Gastroesophageal sphincter (tissue), 4 donors: ENCODE measurements around the gene SCAPER. TPM values are rescaled to one million over a fixed set of nuclear protein-coding genes. Genes with fewer than 3 reads are reported as not detected.

ENCODE experiments used
- ATAC-seq: fragments of 150-250 bp; one replicate; pipeline ENCODE4 v1.9.1; 2016; ENCODE audit warnings: mild to moderate bottlenecking, moderate library complexity
- H3K27ac ChIP-seq, 4 donors: fragments of 200-600 bp; sonication (generic) in 3 of 4; 1 replicate in 3 of 4; 2 replicates in 1 of 4; pipeline ENCODE4 v1.5.1; 2016 to 2019
- H3K27me3 ChIP-seq: fragments of 200-600 bp; sonication (generic); one replicate; pipeline ENCODE4 v1.5.1; 2019
- H3K36me3 ChIP-seq, 2 donors: fragments of 200-600 bp; sonication (generic); one replicate each; pipeline ENCODE4 v1.5.1; 2019; ENCODE audit warnings: control low read depth in 1 of 2
- H3K4me1 ChIP-seq, 3 donors: fragments of 200-600 bp; sonication (generic); 1 replicate in 2 of 3; 2 replicates in 1 of 3; pipeline ENCODE4 v1.5.1; 2016 to 2019; ENCODE audit warnings: control low read depth in 2 of 3
- H3K4me3 ChIP-seq, 2 donors: fragments of 200-600 bp; sonication (generic); one replicate each; pipeline ENCODE4 v1.5.1; 2019; ENCODE audit warnings: mild to moderate bottlenecking in 1 of 2, moderate library complexity in 1 of 2
- H3K9me3 ChIP-seq, 3 donors: fragments of 200-600 bp; sonication (generic); one replicate each; pipeline ENCODE4 v1.5.1; 2017 to 2019; ENCODE audit warnings: control low read depth in 2 of 3
- EP300 ChIP-seq: sonication (generic); formaldehyde crosslinking; IDR thresholded peaks from one replicate; pipeline ENCODE4 v1.6.1; 2017; ENCODE audit warnings: antibody characterized with exemption, mild to moderate bottlenecking
- POLR2A ChIP-seq, 2 donors: fragments of 450-650 bp; IDR thresholded peaks; one replicate each; pipeline ENCODE4 v1.6.1; 2017; ENCODE audit warnings: antibody characterized with exemption in 2 of 2, mild to moderate bottlenecking in 2 of 2, moderate library complexity in 1 of 2
- POLR2AphosphoS5 ChIP-seq: sonication (generic); formaldehyde crosslinking; IDR thresholded peaks from one replicate; pipeline ENCODE4 v1.6.1; 2017; ENCODE audit warnings: antibody characterized with exemption
- WGBS, 2 donors: methylation state at CpG; one replicate each; pipeline ENCODE4 v1.1.5; 2018; ENCODE audit warnings: low coverage in 1 of 2; 5-methylcytosine and 5-hydroxymethylcytosine counted together
- total RNA-seq, 4 donors: library from RNA; depleted of rRNA; stranded (reverse); fragments of >200 nt; gene quantifications; one replicate each; pipeline ENCODE4 v1.1.0, GENCODE V29; 2016
- TF ChIP-seq, protein P1 (sequence below), 4 experiments: fragments of 200-600 bp in 2 of 4; fragments of 450-650 bp in 2 of 4; sonication (generic) in 1 of 4; IDR thresholded peaks; one replicate each; pipeline ENCODE4 v1.5.1; 2017 to 2019; ENCODE audit warnings: antibody characterized with exemption in 4 of 4, mild to moderate bottlenecking in 2 of 4, moderate library complexity in 2 of 4

SCAPER gene
- total RNA-seq, 4 donors from 2014 or later, result 21.5 to 34.3 (median 28.7) TPM

DNA sequence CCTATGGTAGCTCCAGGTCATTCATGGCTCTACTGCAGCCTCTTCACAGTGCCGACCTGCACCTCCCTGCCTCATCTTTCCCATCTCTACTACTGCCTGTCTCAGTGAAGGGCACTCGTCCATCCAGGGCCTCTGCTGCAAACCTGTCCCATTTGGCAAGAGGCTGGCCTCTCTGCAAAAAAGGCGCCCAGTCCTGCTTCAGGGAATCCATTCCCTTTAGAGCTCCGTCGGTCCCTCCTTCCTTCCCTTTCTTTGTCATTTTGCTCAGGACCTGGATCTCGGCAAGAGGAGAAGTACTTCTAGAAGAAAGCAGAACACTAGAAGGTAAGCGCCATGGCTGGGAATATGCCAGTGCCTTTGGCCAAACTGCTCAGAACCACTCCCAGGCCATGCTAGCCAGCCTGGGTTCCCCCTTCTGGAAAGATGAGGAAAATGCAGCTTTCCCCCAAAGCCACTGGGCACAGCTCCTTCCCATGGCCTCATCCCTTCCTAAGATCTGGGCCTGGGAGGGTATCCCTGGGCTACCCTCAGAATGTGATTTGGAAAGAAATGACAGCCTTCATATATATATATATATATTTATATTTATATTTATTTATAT, 575.0 kb downstream of the SCAPER start:
- no peaks in the 10 kb centered on the region for H3K9me3 ChIP-seq
- H3K27me3 ChIP-seq, result peaks cover 60% of the 10 kb centered on the region
- no peak overlapping the region for H3K27ac ChIP-seq
- WGBS, 2 donors, result 64 to 73% methylated on average over 3 to 4 of the region's 7 CpGs
- TF ChIP-seq, protein P1, sequence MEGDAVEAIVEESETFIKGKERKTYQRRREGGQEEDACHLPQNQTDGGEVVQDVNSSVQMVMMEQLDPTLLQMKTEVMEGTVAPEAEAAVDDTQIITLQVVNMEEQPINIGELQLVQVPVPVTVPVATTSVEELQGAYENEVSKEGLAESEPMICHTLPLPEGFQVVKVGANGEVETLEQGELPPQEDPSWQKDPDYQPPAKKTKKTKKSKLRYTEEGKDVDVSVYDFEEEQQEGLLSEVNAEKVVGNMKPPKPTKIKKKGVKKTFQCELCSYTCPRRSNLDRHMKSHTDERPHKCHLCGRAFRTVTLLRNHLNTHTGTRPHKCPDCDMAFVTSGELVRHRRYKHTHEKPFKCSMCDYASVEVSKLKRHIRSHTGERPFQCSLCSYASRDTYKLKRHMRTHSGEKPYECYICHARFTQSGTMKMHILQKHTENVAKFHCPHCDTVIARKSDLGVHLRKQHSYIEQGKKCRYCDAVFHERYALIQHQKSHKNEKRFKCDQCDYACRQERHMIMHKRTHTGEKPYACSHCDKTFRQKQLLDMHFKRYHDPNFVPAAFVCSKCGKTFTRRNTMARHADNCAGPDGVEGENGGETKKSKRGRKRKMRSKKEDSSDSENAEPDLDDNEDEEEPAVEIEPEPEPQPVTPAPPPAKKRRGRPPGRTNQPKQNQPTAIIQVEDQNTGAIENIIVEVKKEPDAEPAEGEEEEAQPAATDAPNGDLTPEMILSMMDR (IDR thresholded peaks at IDR 0.05), result peak in 3 of 4 experiments; percentile 27 to 67 (median 39)
- no peak for TF ChIP-seq POLR2AphosphoS5
- H3K4me1 ChIP-seq, result peaks cover 0 to 3% (median 0%) of the 10 kb centered on the region in 3 donors
- no peak overlapping the region for H3K4me3 ChIP-seq
- ATAC-seq, result peak; percentile 81
- H3K36me3 ChIP-seq, result no peaks in the 10 kb centered on the region

GRCh38 chr15:76328958-76329357, 576.2 kb downstream of the SCAPER start:
- peaks cover 51% of the 10 kb centered on the region for H3K27me3 ChIP-seq
- no peak overlapping the region for H3K27ac ChIP-seq

GRCh38 chr15:76328106-76328696, 576.9 kb downstream of the SCAPER start:
- no peak for ATAC-seq
- Histone ChIP-seq H3K9me3 (no peaks in the 10 kb centered on the region), H3K27ac (no peak overlapping the region), H3K4me3 (no peak overlapping the region), H3K36me3 (no peaks in the 10 kb centered on the region), H3K4me1 (no peaks in the 10 kb centered on the region), H3K27me3 (peaks cover 51% of the 10 kb centered on the region)
- no peak for TF ChIP-seq POLR2A (IDR thresholded peaks at IDR 0.05)
- no peak for TF ChIP-seq POLR2AphosphoS5
- TF ChIP-seq, protein P1 (IDR thresholded peaks at IDR 0.05), result no peak
- no peak for TF ChIP-seq EP300
- WGBS, 2 donors, result 76 to 88% methylated on average over 7 to 8 of the region's 8 CpGs

More at GRCh38 chr15:76328958-76329357, 576.2 kb downstream of the SCAPER start:
- Histone ChIP-seq H3K4me3 (no peak overlapping the region), H3K36me3 (no peaks in the 10 kb centered on the region), H3K4me1 (no peaks in the 10 kb centered on the region), H3K9me3 (no peaks in the 10 kb centered on the region)
- ATAC-seq, result no peak
- TF ChIP-seq POLR2A (IDR thresholded peaks at IDR 0.05), result no peak
- no peak for TF ChIP-seq POLR2AphosphoS5
- TF ChIP-seq, protein P1 (IDR thresholded peaks at IDR 0.05), result no peak
- no peak for TF ChIP-seq EP300
- 71 to 88% methylated on average over 3 to 4 of the region's 4 CpGs for WGBS, 2 donors

- H3K27ac ChIP-seq, result no peak overlapping the region
- no peaks in the 10 kb centered on the region for H3K4me1 ChIP-seq
- WGBS, 2 donors, result 71 to 75% methylated on average over 7 to 8 of the region's 8 CpGs
- ATAC-seq, result no peak
- H3K9me3 ChIP-seq, result no peaks in the 10 kb centered on the region
- no peaks in the 10 kb centered on the region for H3K36me3 ChIP-seq
- peaks cover 52% of the 10 kb centered on the region for H3K27me3 ChIP-seq
- TF ChIP-seq POLR2A (IDR thresholded peaks at IDR 0.05) (no peak), POLR2AphosphoS5 (no peak), EP300 (no peak)
- TF ChIP-seq, protein P1 (IDR thresholded peaks at IDR 0.05), result no peak
- H3K4me3 ChIP-seq, result no peak overlapping the region
Observed at GRCh38 chr15:76327191-76328105, 577.7 kb downstream of the SCAPER start.
